HG02970 (cell line): ENCODE measurements around the gene WDFY1.

Experiments
- ATAC-seq: cut with Tn5 transposase; IDR thresholded peaks from one replicate; pipeline ENCODE4 v1.9.1; 2021; ENCODE audit warnings: mild to moderate bottlenecking, moderate library complexity, moderate number of reproducible peaks; ENCODE audit not compliant: unreplicated experiment, low FRiP score

Gene WDFY1

GRCh38 chr2:223944703-223945531 is at the start of gene WDFY1:
Gene WDFY1, minus strand, starts transcription at chr2:223945335. Its CDS starts 51 bp downstream, at chr2:223945284.
- ATAC-seq: peak; percentile 70

GRCh38 chr2:223994562-223995162 is 49.5 kb upstream of the WDFY1 start:
- ATAC-seq: no peak

GRCh38 chr2:223993634-223994232 is 48.6 kb upstream of the WDFY1 start:
- ATAC-seq: no peak

GRCh38 chr2:223991611-223992010 is 46.5 kb upstream of the WDFY1 start:
- no peak for ATAC-seq

GRCh38 chr2:223989856-223990232 is 44.7 kb upstream of the WDFY1 start:
- no peak for ATAC-seq

- no peak for ATAC-seq
Observed at GRCh38 chr2:223989206-223989855, 44.2 kb upstream of the WDFY1 start.

- ATAC-seq: no peak
Observed at GRCh38 chr2:223981241-223981640, 36.1 kb upstream of the WDFY1 start.

GRCh38 chr2:223980803-223981202 is 35.7 kb upstream of the WDFY1 start:
- no peak for ATAC-seq

- ATAC-seq: no peak
Observed at GRCh38 chr2:223980397-223980735, 35.2 kb upstream of the WDFY1 start.

- no peak for ATAC-seq
Observed at GRCh38 chr2:223979730-223980396, 34.7 kb upstream of the WDFY1 start.

- ATAC-seq: no peak
Observed at GRCh38 chr2:223978451-223978850, 33.3 kb upstream of the WDFY1 start.

GRCh38 chr2:223976635-223977226 is 31.6 kb upstream of the WDFY1 start:
- ATAC-seq: no peak

GRCh38 chr2:223973606-223974005 is 28.5 kb upstream of the WDFY1 start:
- no peak for ATAC-seq

GRCh38 chr2:223972656-223973102 is 27.5 kb upstream of the WDFY1 start:
- ATAC-seq: no peak

GRCh38 chr2:223971731-223972130 is 26.6 kb upstream of the WDFY1 start:
- ATAC-seq: no peak

GRCh38 chr2:223970343-223971128 is 25.4 kb upstream of the WDFY1 start:
- no peak for ATAC-seq

GRCh38 chr2:223969856-223970255 is 24.7 kb upstream of the WDFY1 start:
- ATAC-seq: no peak

GRCh38 chr2:223969315-223969714 is 24.2 kb upstream of the WDFY1 start:
- ATAC-seq: no peak

- no peak for ATAC-seq
Observed at GRCh38 chr2:223967981-223968380, 22.8 kb upstream of the WDFY1 start.
